Neural progenitor cell (in vitro differentiated cells): Measurements from ENCODE around the gene TDRKH. TPM values are rescaled to one million over a fixed set of nuclear protein-coding genes. Genes with fewer than 3 reads are reported as not detected.
A peak's percentile ranks its signal among the peaks of the same experiment; 100 is the strongest.

Source experiments
- DNase-seq: peaks from one replicate; pipeline ENCODE4 v3.0.0-alpha.2; 2016; ENCODE audit warnings: low spot score
- H2AFZ ChIP-seq: fragments of 200-600 bp; sonication (generic); replicated peaks from 2 replicates; pipeline ENCODE4 v1.6.1; 2016; ENCODE audit warnings: antibody characterized with exemption
- H3F3A ChIP-seq: fragments of 200-600 bp; sonication (generic); 2 replicates; pipeline ENCODE4 v1.6.1; 2016; ENCODE audit warnings: antibody characterized with exemption, low read depth
- H3K27ac ChIP-seq: fragments of 200-600 bp; sonication (generic); 2 replicates; pipeline ENCODE4 v1.5.1; 2016; ENCODE audit warnings: mild to moderate bottlenecking
- H3K27me3 ChIP-seq: fragments of 200-600 bp; sonication (generic); 2 replicates; pipeline ENCODE4 v1.6.1; 2016; ENCODE audit warnings: mild to moderate bottlenecking, moderate library complexity
- H3K36me3 ChIP-seq: fragments of 200-600 bp; sonication (generic); 2 replicates; pipeline ENCODE4 v1.5.1; 2016
- H3K4me1 ChIP-seq: fragments of 200-600 bp; sonication (generic); 2 replicates; pipeline ENCODE4 v1.6.1; 2016; ENCODE audit warnings: mixed run types
- H3K4me2 ChIP-seq: fragments of 200-600 bp; sonication (generic); 2 replicates; pipeline ENCODE4 v1.6.1; 2016
- H3K4me3 ChIP-seq: fragments of 200-600 bp; sonication (generic); 2 replicates; pipeline ENCODE4 v1.5.1; 2016
- H3K79me2 ChIP-seq: fragments of 200-600 bp; sonication (generic); 2 replicates; pipeline ENCODE4 v1.6.1; 2016; ENCODE audit warnings: low read depth
- H3K9ac ChIP-seq: fragments of 200-600 bp; sonication (generic); 2 replicates; pipeline ENCODE4 v1.6.1; 2016
- H3K9me3 ChIP-seq: fragments of 200-600 bp; sonication (generic); 2 replicates; pipeline ENCODE4 v1.5.1; 2016; ENCODE audit warnings: low read depth
- H4K20me1 ChIP-seq: fragments of 200-600 bp; sonication (generic); 2 replicates; pipeline ENCODE4 v1.6.1; 2016; ENCODE audit warnings: low read depth
- H3K27ac Mint-ChIP-seq: 3 replicates; pipeline ENCODE4 v1.8.0; 2021; ENCODE audit warnings: mixed read lengths
- H3K27me3 Mint-ChIP-seq: 2 replicates; pipeline ENCODE4 v1.8.0; 2022; ENCODE audit warnings: low read depth, mild to moderate bottlenecking, inconsistent platforms, moderate library complexity, mixed read lengths; ENCODE audit not compliant: insufficient read depth
- H3K36me3 Mint-ChIP-seq: 3 replicates; pipeline ENCODE4 v1.8.0; 2021; ENCODE audit warnings: mixed read lengths
- H3K4me1 Mint-ChIP-seq: 3 replicates; pipeline ENCODE4 v1.8.0; 2021; ENCODE audit warnings: mixed read lengths
- H3K4me3 Mint-ChIP-seq: 3 replicates; pipeline ENCODE4 v1.8.0; 2021; ENCODE audit warnings: mild to moderate bottlenecking, moderate library complexity, mixed read lengths
- H3K9me3 Mint-ChIP-seq: 3 replicates; pipeline ENCODE4 v1.8.0; 2020; ENCODE audit warnings: mixed read lengths
- EZH2 ChIP-seq: fragments of 200-600 bp; sonication (generic); IDR thresholded peaks from 2 replicates; pipeline ENCODE4 v1.6.1; 2017; ENCODE audit warnings: antibody characterized with exemption, mild to moderate bottlenecking, moderate library complexity
- EZH2phosphoT487 ChIP-seq: fragments of 200-600 bp; sonication (generic); IDR thresholded peaks from 2 replicates; pipeline ENCODE4 v1.6.1; 2017; ENCODE audit warnings: antibody characterized with exemption
- total RNA-seq: library from RNA; depleted of rRNA; stranded (reverse); fragments of >200 nt; gene quantifications from 2 replicates; pipeline ENCODE4 v1.2.3, GENCODE V29; 2015; ENCODE audit warnings: low replicate concordance
- TF ChIP-seq, protein P1 (sequence below): fragments of 200-600 bp; sonication (generic); IDR thresholded peaks from 2 replicates; pipeline ENCODE4 v1.5.1; 2017; ENCODE audit warnings: antibody characterized with exemption, mild to moderate bottlenecking

The TDRKH gene
- total RNA-seq, 1 donor from 2014 or later: 26.3 TPM

DNA sequence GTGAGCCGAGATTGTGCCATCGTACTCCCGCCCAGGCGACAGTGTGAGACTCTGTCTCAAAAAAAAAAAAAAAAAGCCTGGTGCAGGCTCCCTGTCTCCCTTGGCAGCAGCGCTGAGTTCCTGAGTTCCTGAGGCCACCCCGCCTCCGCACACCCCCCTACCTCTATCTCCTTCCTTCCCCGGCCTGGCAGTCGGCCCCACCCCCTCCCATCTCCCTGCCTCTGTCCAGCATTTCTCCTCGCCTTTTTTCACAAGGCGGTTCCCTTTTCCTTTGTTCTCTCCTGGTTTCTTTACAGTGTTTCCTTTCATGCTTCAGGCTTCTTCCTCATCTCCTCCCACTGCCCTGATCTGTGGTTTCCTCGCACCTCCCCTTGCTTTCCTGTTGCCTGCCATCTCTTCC lies 38.6 kb upstream of the TDRKH start:
- no peak overlapping the region for H3K9ac ChIP-seq
- peaks cover 13% of the 10 kb centered on the region for H3K4me1 ChIP-seq
- no peaks in the 10 kb centered on the region for H3K36me3 Mint-ChIP-seq
- peak overlapping the region; percentile 23 for H3K27ac Mint-ChIP-seq
- H4K20me1 ChIP-seq: no peaks in the 10 kb centered on the region
- TF ChIP-seq EZH2 (no peak), EZH2phosphoT487 (no peak)
- TF ChIP-seq, protein P1, sequence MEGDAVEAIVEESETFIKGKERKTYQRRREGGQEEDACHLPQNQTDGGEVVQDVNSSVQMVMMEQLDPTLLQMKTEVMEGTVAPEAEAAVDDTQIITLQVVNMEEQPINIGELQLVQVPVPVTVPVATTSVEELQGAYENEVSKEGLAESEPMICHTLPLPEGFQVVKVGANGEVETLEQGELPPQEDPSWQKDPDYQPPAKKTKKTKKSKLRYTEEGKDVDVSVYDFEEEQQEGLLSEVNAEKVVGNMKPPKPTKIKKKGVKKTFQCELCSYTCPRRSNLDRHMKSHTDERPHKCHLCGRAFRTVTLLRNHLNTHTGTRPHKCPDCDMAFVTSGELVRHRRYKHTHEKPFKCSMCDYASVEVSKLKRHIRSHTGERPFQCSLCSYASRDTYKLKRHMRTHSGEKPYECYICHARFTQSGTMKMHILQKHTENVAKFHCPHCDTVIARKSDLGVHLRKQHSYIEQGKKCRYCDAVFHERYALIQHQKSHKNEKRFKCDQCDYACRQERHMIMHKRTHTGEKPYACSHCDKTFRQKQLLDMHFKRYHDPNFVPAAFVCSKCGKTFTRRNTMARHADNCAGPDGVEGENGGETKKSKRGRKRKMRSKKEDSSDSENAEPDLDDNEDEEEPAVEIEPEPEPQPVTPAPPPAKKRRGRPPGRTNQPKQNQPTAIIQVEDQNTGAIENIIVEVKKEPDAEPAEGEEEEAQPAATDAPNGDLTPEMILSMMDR: no peak
- no peaks in the 10 kb centered on the region for H3K27me3 ChIP-seq
- peak overlapping the region; percentile 14 for H3K4me3 ChIP-seq
- H3K4me2 ChIP-seq: peak overlapping the region; percentile 47
- H3K9me3 Mint-ChIP-seq: no peaks in the 10 kb centered on the region
- H2AFZ ChIP-seq: no peak overlapping the region
- H3K27me3 Mint-ChIP-seq: peaks cover 18% of the 10 kb centered on the region
- H3K4me1 Mint-ChIP-seq: peaks cover 28% of the 10 kb centered on the region
- no peaks in the 10 kb centered on the region for H3K9me3 ChIP-seq
- H3K27ac ChIP-seq: no peak overlapping the region
- H3F3A ChIP-seq: peaks cover 8% of the 10 kb centered on the region
- DNase-seq: peak; percentile 88
- peak overlapping the region; percentile 24 for H3K4me3 Mint-ChIP-seq
- no peaks in the 10 kb centered on the region for H3K36me3 ChIP-seq
- H3K79me2 ChIP-seq: no peaks in the 10 kb centered on the region

DNA sequence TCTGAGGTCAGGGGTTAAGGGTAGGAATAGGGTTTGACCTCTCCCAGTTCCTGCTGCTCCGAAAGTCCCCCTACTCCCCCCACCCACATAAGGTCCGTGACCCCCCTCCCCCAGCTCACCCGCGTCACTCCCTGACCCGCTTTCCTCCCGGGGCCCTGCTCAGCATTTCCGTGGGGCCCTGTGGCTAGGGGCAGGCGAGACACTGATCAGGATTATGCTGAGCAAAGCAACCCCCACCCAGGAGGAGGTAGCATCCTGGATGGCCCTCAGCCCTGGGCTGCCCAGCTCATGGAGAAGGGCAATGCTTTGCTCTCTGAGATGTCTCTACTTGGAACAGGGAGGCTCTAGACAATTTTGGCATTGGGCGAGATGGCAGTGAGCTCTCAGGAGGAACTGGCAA lies 37.6 kb upstream of the TDRKH start:
- TF ChIP-seq EZH2: no peak
- TF ChIP-seq EZH2phosphoT487: no peak
- TF ChIP-seq, protein P1: no peak

DNA sequence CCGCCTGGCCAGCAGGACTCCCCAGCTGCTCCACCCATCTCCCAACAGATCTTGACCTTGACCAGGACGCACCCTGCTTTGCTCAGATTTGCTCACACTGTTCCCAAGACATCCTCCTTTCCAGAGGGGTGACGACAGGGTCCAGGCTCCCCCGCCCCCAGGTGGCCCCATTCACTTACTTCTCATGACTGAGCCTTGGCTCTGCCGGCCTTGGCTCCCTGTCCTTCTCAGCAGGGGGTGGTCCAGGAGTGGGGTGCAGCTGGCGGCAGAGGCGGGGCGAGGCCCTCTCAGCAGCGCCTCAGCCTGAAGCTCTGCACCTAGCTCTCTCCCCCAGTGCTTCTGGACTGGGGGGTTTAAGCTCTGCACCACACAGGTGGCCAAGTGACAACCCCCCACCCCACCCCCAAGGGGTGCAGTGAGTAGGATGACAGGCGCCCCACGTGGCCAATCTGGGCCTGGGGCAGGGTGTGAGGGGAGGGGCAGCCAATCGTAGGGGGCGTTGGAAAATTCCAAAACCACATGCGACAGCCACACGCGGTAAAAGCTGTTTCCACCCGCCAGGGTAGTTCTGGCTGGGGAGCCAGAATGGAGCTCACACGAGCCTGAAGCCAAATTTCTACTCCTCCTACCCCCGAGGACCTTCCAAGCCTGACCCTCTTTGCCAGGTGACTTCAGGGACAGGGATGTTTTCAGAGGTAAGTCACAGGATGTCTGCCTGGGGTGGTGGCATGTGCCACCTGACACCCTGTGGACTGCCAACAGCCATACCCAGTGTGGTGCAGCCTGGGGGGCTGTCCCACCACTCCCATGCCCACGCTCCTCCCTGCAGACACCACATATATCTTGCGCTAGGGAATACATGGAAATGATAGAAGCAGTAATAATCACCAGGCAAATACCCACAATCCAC lies 35.7 kb upstream of the TDRKH start:
- H3K4me2 ChIP-seq: no peak overlapping the region
- no peaks in the 10 kb centered on the region for H4K20me1 ChIP-seq
- no peaks in the 10 kb centered on the region for H3K36me3 Mint-ChIP-seq
- H3K27me3 Mint-ChIP-seq: peaks cover 12% of the 10 kb centered on the region
- H3K36me3 ChIP-seq: no peaks in the 10 kb centered on the region
- no peak overlapping the region for H2AFZ ChIP-seq
- TF ChIP-seq EZH2 (no peak), EZH2phosphoT487 (no peak)
- TF ChIP-seq, protein P1: no peak
- H3K27ac Mint-ChIP-seq: no peak overlapping the region
- H3K4me1 ChIP-seq: peaks cover 13% of the 10 kb centered on the region
- no peaks in the 10 kb centered on the region for H3K9me3 ChIP-seq
- no peak overlapping the region for H3K4me3 Mint-ChIP-seq
- H3K4me1 Mint-ChIP-seq: peaks cover 30% of the 10 kb centered on the region
- H3K27me3 ChIP-seq: no peaks in the 10 kb centered on the region
- H3F3A ChIP-seq: peaks cover 8% of the 10 kb centered on the region
- no peak overlapping the region for H3K4me3 ChIP-seq
- peak; percentile 18 for DNase-seq
- no peak overlapping the region for H3K27ac ChIP-seq
- H3K79me2 ChIP-seq: no peaks in the 10 kb centered on the region
- H3K9me3 Mint-ChIP-seq: no peaks in the 10 kb centered on the region
- H3K9ac ChIP-seq: no peak overlapping the region

More for the DNA sequence above, 37.6 kb upstream of the TDRKH start:
- no peak overlapping the region for H2AFZ ChIP-seq
- H3K27me3 ChIP-seq: no peaks in the 10 kb centered on the region
- Mint-ChIP-seq H3K27me3 (peaks cover 15% of the 10 kb centered on the region), H3K4me3 (no peak overlapping the region), H3K27ac (no peak overlapping the region), H3K36me3 (no peaks in the 10 kb centered on the region), H3K9me3 (no peaks in the 10 kb centered on the region), H3K4me1 (peaks cover 28% of the 10 kb centered on the region)
- no peak overlapping the region for H3K9ac ChIP-seq
- DNase-seq: no peak
- peaks cover 8% of the 10 kb centered on the region for H3F3A ChIP-seq
- no peaks in the 10 kb centered on the region for H3K79me2 ChIP-seq
- H3K36me3 ChIP-seq: no peaks in the 10 kb centered on the region
- H3K4me3 ChIP-seq: no peak overlapping the region
- H3K4me2 ChIP-seq: no peak overlapping the region
- H3K9me3 ChIP-seq: no peaks in the 10 kb centered on the region
- H4K20me1 ChIP-seq: no peaks in the 10 kb centered on the region
- H3K4me1 ChIP-seq: peaks cover 13% of the 10 kb centered on the region
- no peak overlapping the region for H3K27ac ChIP-seq
